Activated CD8-positive, alpha-beta T cell treated with anti-CD3 and anti-CD28 coated beads, Interleukin-2, amount 10 ng/mL, durations not matched to agents 7 days and 5 days (primary cell): Measurements from ENCODE around the gene SEPTIN11. TPM values are rescaled to one million over a fixed set of nuclear protein-coding genes. Genes with fewer than 3 reads are reported as not detected.
A peak's percentile ranks its signal among the peaks of the same experiment; 100 is the strongest.

Experiments
- ATAC-seq: fragments of 150-1000 bp; cut with Tn5 transposase; one replicate; pipeline ENCODE4 v1.10.0; 2021; ENCODE audit warnings: moderate library complexity
- CTCF ChIA-PET: fragments of 350-600 bp; sonication (Branson Sonifier 250); formaldehyde crosslinking; loops from one replicate; lab custom pipeline; 2021; ENCODE audit warnings: antibody characterized with exemption; lab: Charles Lee
- POLR2A ChIA-PET: fragments of 350-600 bp; sonication (Branson Sonifier 250); formaldehyde crosslinking; loops from one replicate; lab custom pipeline; 2021; ENCODE audit warnings: antibody characterized with exemption; lab: Charles Lee
- DNase-seq: peaks from one replicate; pipeline ENCODE4 v3.0.0-alpha.2; 2020
- H3K27ac Mint-ChIP-seq: one replicate; pipeline ENCODE4 v1.8.0; 2021; ENCODE audit warnings: mild to moderate bottlenecking, mixed read lengths
- H3K27me3 Mint-ChIP-seq: one replicate; pipeline ENCODE4 v1.8.0; 2021; ENCODE audit warnings: low read depth, mixed read lengths
- H3K36me3 Mint-ChIP-seq: one replicate; pipeline ENCODE4 v1.8.0; 2021; ENCODE audit warnings: low read depth, mixed read lengths
- H3K4me1 Mint-ChIP-seq: one replicate; pipeline ENCODE4 v1.8.0; 2021; ENCODE audit warnings: low read depth, mixed read lengths
- H3K4me3 Mint-ChIP-seq: one replicate; pipeline ENCODE4 v1.8.0; 2021; ENCODE audit warnings: mild to moderate bottlenecking, mixed read lengths
- H3K9me3 Mint-ChIP-seq: one replicate; pipeline ENCODE4 v1.8.0; 2022; ENCODE audit warnings: mixed read lengths; ENCODE audit not compliant: insufficient read depth
- total RNA-seq, 2 experiments: library from RNA; stranded (reverse); gene quantifications; one replicate each; pipeline ENCODE4 v1.2.3, GENCODE V29; 2021

SEPTIN11 gene
- total RNA-seq, 2 experiments from 2014 or later, result 67.0 to 77.4 TPM

GRCh38 chr4:76939184-76939583, 10.4 kb upstream of the SEPTIN11 start:
- Mint-ChIP-seq H3K9me3 (peaks cover 3% of the 10 kb centered on the region), H3K27me3 (peaks cover 16% of the 10 kb centered on the region), H3K4me1 (peaks cover 4% of the 10 kb centered on the region), H3K4me3 (no peak overlapping the region), H3K27ac (no peak overlapping the region), H3K36me3 (peaks cover 2% of the 10 kb centered on the region)
- ChIA-PET POLR2A (no interaction called here), CTCF (no interaction called here)
- DNase-seq (no peak), ATAC-seq (no peak)

- Mint-ChIP-seq H3K9me3 (peaks cover 3% of the 10 kb centered on the region), H3K4me1 (no peaks in the 10 kb centered on the region), H3K27me3 (peaks cover 7% of the 10 kb centered on the region), H3K36me3 (peaks cover 2% of the 10 kb centered on the region), H3K27ac (no peak overlapping the region), H3K4me3 (no peak overlapping the region)
- no peak for DNase-seq
- CTCF ChIA-PET, result no interaction called here
- POLR2A ChIA-PET, result no interaction called here
- no peak for ATAC-seq
Observed at GRCh38 chr4:76943129-76943620, 6.4 kb upstream of the SEPTIN11 start.

- peaks cover 2% of the 10 kb centered on the region for H3K36me3 Mint-ChIP-seq
- peaks cover 6% of the 10 kb centered on the region for H3K27me3 Mint-ChIP-seq
- no peak for ATAC-seq
- CTCF ChIA-PET, result no interaction called here
- H3K4me1 Mint-ChIP-seq, result peaks cover 6% of the 10 kb centered on the region
- peaks cover 3% of the 10 kb centered on the region for H3K9me3 Mint-ChIP-seq
- H3K4me3 Mint-ChIP-seq, result no peak overlapping the region
- POLR2A ChIA-PET, result no interaction called here
- no peak for DNase-seq
- H3K27ac Mint-ChIP-seq, result no peak overlapping the region
Observed at GRCh38 chr4:76943790-76944189, 5.8 kb upstream of the SEPTIN11 start.

- ATAC-seq (no peak), DNase-seq (no peak)
- peaks cover 2% of the 10 kb centered on the region for H3K36me3 Mint-ChIP-seq
- H3K27me3 Mint-ChIP-seq, result no peaks in the 10 kb centered on the region
- POLR2A ChIA-PET, result interaction anchor here (0.6 kb wide), 1 partner anchor 210 kb away, joined by 4 read pairs; no protein-coding TSS in a partner anchor
- no peaks in the 10 kb centered on the region for H3K9me3 Mint-ChIP-seq
- H3K27ac Mint-ChIP-seq, result no peak overlapping the region
- peaks cover 17% of the 10 kb centered on the region for H3K4me1 Mint-ChIP-seq
- CTCF ChIA-PET, result interaction anchor here (0.6 kb wide), 1 partner anchor 14 kb away, joined by 3 read pairs; no protein-coding TSS in a partner anchor
- H3K4me3 Mint-ChIP-seq, result no peak overlapping the region
Observed at GRCh38 chr4:76947369-76947768, 2.2 kb upstream of the SEPTIN11 start.

- ChIA-PET POLR2A (interaction anchor here (1.0 to 1.5 kb wide), 5 partner anchors 34 to 84 kb away, joined by 3 to 6 read pairs (median 4); no protein-coding TSS in a partner anchor), CTCF (interaction anchor here (0.8 kb wide), 1 partner anchor 47 kb away, joined by 3 read pairs; no protein-coding TSS in a partner anchor)
- Mint-ChIP-seq H3K36me3 (peaks cover 7% of the 10 kb centered on the region), H3K27me3 (no peaks in the 10 kb centered on the region), H3K9me3 (no peaks in the 10 kb centered on the region), H3K4me1 (peaks cover 18% of the 10 kb centered on the region), H3K4me3 (peak overlapping the region; percentile 84), H3K27ac (peak overlapping the region; percentile 71)
- DNase-seq (peak; percentile 78), ATAC-seq (peak; percentile 55)
Observed at GRCh38 chr4:76948443-76949275, 893 bp upstream of the SEPTIN11 start.

GRCh38 chr4:76950052-76950955, 752 bp downstream of the SEPTIN11 start:
- peaks cover 7% of the 10 kb centered on the region for H3K36me3 Mint-ChIP-seq
- peak overlapping the region; percentile 83 for H3K27ac Mint-ChIP-seq
- H3K4me3 Mint-ChIP-seq, result peak overlapping the region; percentile 84
- ATAC-seq, result peak; percentile 39
- peak; percentile 63 for DNase-seq
- H3K4me1 Mint-ChIP-seq, result peaks cover 18% of the 10 kb centered on the region
- no peaks in the 10 kb centered on the region for H3K9me3 Mint-ChIP-seq
- CTCF ChIA-PET, result interaction anchor here (0.9 kb wide), 1 partner anchor 37 kb away, joined by 3 read pairs; no protein-coding TSS in a partner anchor
- POLR2A ChIA-PET, result interaction anchor here (0.7 to 1.5 kb wide), 5 partner anchors 27 to 282 kb away, joined by 3 to 6 read pairs (median 3); no protein-coding TSS in a partner anchor
- no peaks in the 10 kb centered on the region for H3K27me3 Mint-ChIP-seq

- peaks cover 9% of the 10 kb centered on the region for H3K36me3 Mint-ChIP-seq
- peak overlapping the region; percentile 84 for H3K4me3 Mint-ChIP-seq
- peak overlapping the region; percentile 56 for H3K27ac Mint-ChIP-seq
- peaks cover 18% of the 10 kb centered on the region for H3K4me1 Mint-ChIP-seq
- CTCF ChIA-PET, result interaction anchor here (0.9 to 2.3 kb wide), 2 partner anchors 36 to 94 kb away, joined by 3 to 6 read pairs; no protein-coding TSS in a partner anchor
- no peaks in the 10 kb centered on the region for H3K27me3 Mint-ChIP-seq
- no peak for ATAC-seq
- H3K9me3 Mint-ChIP-seq, result no peaks in the 10 kb centered on the region
- POLR2A ChIA-PET, result interaction anchor here (1.3 kb wide), 1 partner anchor 26 kb away, joined by 3 read pairs; no protein-coding TSS in a partner anchor
- DNase-seq, result peak; percentile 34
Observed at GRCh38 chr4:76950956-76951671, 1.6 kb downstream of the SEPTIN11 start.

- peaks cover 9% of the 10 kb centered on the region for H3K36me3 Mint-ChIP-seq
- CTCF ChIA-PET, result interaction anchor here (1.2 to 2.3 kb wide), 3 partner anchors 80 to 252 kb away, joined by 3 to 6 read pairs (median 3); no protein-coding TSS in a partner anchor
- H3K9me3 Mint-ChIP-seq, result no peaks in the 10 kb centered on the region
- no peak for ATAC-seq
- no peaks in the 10 kb centered on the region for H3K27me3 Mint-ChIP-seq
- no peak for DNase-seq
- peaks cover 18% of the 10 kb centered on the region for H3K4me1 Mint-ChIP-seq
- POLR2A ChIA-PET, result no interaction called here
- no peak overlapping the region for H3K27ac Mint-ChIP-seq
- H3K4me3 Mint-ChIP-seq, result peak overlapping the region; percentile 84
Observed at GRCh38 chr4:76951672-76952010, 2.1 kb downstream of the SEPTIN11 start.

GRCh38 chr4:76952071-76952470, 2.5 kb downstream of the SEPTIN11 start:
- no peaks in the 10 kb centered on the region for H3K27me3 Mint-ChIP-seq
- no peaks in the 10 kb centered on the region for H3K9me3 Mint-ChIP-seq
- ChIA-PET CTCF (interaction anchor here (1.2 to 2.3 kb wide), 3 partner anchors 79 to 252 kb away, joined by 3 to 6 read pairs (median 3); no protein-coding TSS in a partner anchor), POLR2A (no interaction called here)
- H3K4me3 Mint-ChIP-seq, result no peak overlapping the region
- peaks cover 18% of the 10 kb centered on the region for H3K4me1 Mint-ChIP-seq
- H3K27ac Mint-ChIP-seq, result no peak overlapping the region
- H3K36me3 Mint-ChIP-seq, result peaks cover 9% of the 10 kb centered on the region
- DNase-seq, result no peak
- ATAC-seq, result no peak

GRCh38 chr4:76952656-76953582, 3.4 kb downstream of the SEPTIN11 start:
- ATAC-seq (no peak), DNase-seq (no peak)
- H3K4me3 Mint-ChIP-seq, result no peak overlapping the region
- no peak overlapping the region for H3K27ac Mint-ChIP-seq
- no peaks in the 10 kb centered on the region for H3K9me3 Mint-ChIP-seq
- POLR2A ChIA-PET, result no interaction called here
- CTCF ChIA-PET, result interaction anchor here (1.2 to 2.3 kb wide), 3 partner anchors 79 to 251 kb away, joined by 3 to 6 read pairs (median 3); no protein-coding TSS in a partner anchor
- H3K36me3 Mint-ChIP-seq, result peaks cover 9% of the 10 kb centered on the region
- H3K4me1 Mint-ChIP-seq, result peaks cover 18% of the 10 kb centered on the region
- no peaks in the 10 kb centered on the region for H3K27me3 Mint-ChIP-seq
